HCT116 (cell line): ENCODE data around the gene KMT5C. TPM values are rescaled to one million over a fixed set of nuclear protein-coding genes. Genes with fewer than 3 reads are reported as not detected.

ENCODE experiments used
- ATAC-seq: fragments of 200-7000 bp; cut with Tn5 transposase; 2 replicates; pipeline ENCODE4 v1.9.1; 2020; ENCODE audit warnings: mild to moderate bottlenecking, moderate library complexity
- BruUV-seq: library from RNA; stranded (reverse); fragments of 400-500 nt; replicated peaks from 2 replicates; lab custom pipeline; 2021; lab: Mats Ljungman, UMichigan
- CTCF ChIA-PET: fragments of 300-600 bp; sonication (Branson Sonifier 250); formaldehyde crosslinking; loops from one replicate; lab custom pipeline; 2021; ENCODE audit warnings: antibody characterized with exemption; lab: Charles Lee
- POLR2A ChIA-PET: fragments of 300-600, 350-600 bp; sonication (Branson Sonifier 250); formaldehyde crosslinking; loops from one replicate; lab custom pipeline; 2021; ENCODE audit warnings: antibody characterized with exemption; lab: Charles Lee
- RAD21 ChIA-PET, 2 experiments: fragments of 300-600 bp; sonication (Branson Sonifier 250); formaldehyde crosslinking; loops; one replicate each; lab custom pipeline; 2023; ENCODE audit warnings: low total read pairs in 2 of 2; ENCODE audit not compliant: uncharacterized antibody in 2 of 2, unreplicated experiment in 2 of 2, low non-redundant PET in 1 of 2; lab: Charles Lee
- DNase-seq: peaks from one replicate; pipeline ENCODE4 v3.0.0-alpha.2; 2010; ENCODE audit warnings: low read depth, low spot score
- H2AFZ ChIP-seq: fragments of 200-600 bp; shearing (Covaris generic), sonication (generic); 2 replicates; pipeline ENCODE4 v1.6.1; 2017; ENCODE audit warnings: low read depth, mixed run types, mixed read lengths, antibody characterized with exemption, low read length; ENCODE audit not compliant: poor library complexity, severe bottlenecking
- H3K27ac ChIP-seq: 2 replicates; pipeline ENCODE4 v1.5.1; 2012; ENCODE audit warnings: low read depth, low read length
- H3K27me3 ChIP-seq: fragments of 200-600 bp; sonication (generic); 2 replicates; pipeline ENCODE4 v1.6.1; 2016; ENCODE audit warnings: mixed run types, low read length, mixed read lengths; ENCODE audit not compliant: insufficient read depth
- H3K36me3 ChIP-seq, 2 experiments: fragments of 200-500 bp in 1 of 2; fragments of 200-600 bp in 1 of 2; sonication (Bioruptor generic) in 1 of 2; sonication (generic) in 1 of 2; 2 replicates each; pipeline versions ENCODE4 v1.5.1 to v1.6.1; 2014 to 2016; ENCODE audit warnings: low read length in 2 of 2, inconsistent platforms in 1 of 2, mixed read lengths in 1 of 2, mixed run types in 1 of 2; ENCODE audit not compliant: insufficient read depth in 2 of 2, control insufficient read depth in 1 of 2
- H3K4me1 ChIP-seq, 2 experiments: fragments of 200-600 bp in 1 of 2; sonication (generic) in 1 of 2; 2 replicates each; pipeline versions ENCODE4 v1.5.1 to v1.6.1; 2012 to 2017; ENCODE audit warnings: low read length in 2 of 2, inconsistent platforms in 1 of 2, mild to moderate bottlenecking in 1 of 2, mixed read lengths in 1 of 2, mixed run types in 1 of 2, moderate library complexity in 1 of 2; ENCODE audit not compliant: insufficient read depth in 2 of 2, control insufficient read depth in 1 of 2
- H3K4me2 ChIP-seq: fragments of 200-600 bp; sonication (generic); 2 replicates; pipeline ENCODE4 v1.6.1; 2017; ENCODE audit warnings: mixed run types, low read length, mixed read lengths
- H3K4me3 ChIP-seq, 2 experiments: fragments of 200-600 bp in 1 of 2; sonication (generic) in 1 of 2; replicated peaks in 1 of 2; 2 replicates each; pipeline ENCODE4 v1.5.1; 2011 to 2016; ENCODE audit warnings: low read length in 2 of 2, control low read depth in 1 of 2, low read depth in 1 of 2, mild to moderate bottlenecking in 1 of 2, mixed read lengths in 1 of 2, mixed run types in 1 of 2
- H3K79me2 ChIP-seq: fragments of 200-600 bp; sonication (generic); 2 replicates; pipeline ENCODE4 v1.6.1; 2017; ENCODE audit warnings: mild to moderate bottlenecking, mixed run types, low read length, moderate library complexity, mixed read lengths; ENCODE audit not compliant: insufficient read depth
- H3K9ac ChIP-seq: fragments of 200-600 bp; sonication (generic); 2 replicates; pipeline ENCODE4 v1.6.1; 2016; ENCODE audit warnings: low read length, mixed read lengths
- H3K9me2 ChIP-seq: fragments of 200-600 bp; sonication (generic), shearing (Covaris generic); 2 replicates; pipeline ENCODE4 v1.6.1; 2017; ENCODE audit warnings: mixed run types, mild to moderate bottlenecking, moderate library complexity; ENCODE audit not compliant: insufficient read depth
- H3K9me3 ChIP-seq, 2 experiments: fragments of 200-500 bp in 1 of 2; fragments of 200-600 bp in 1 of 2; sonication (Bioruptor generic) in 1 of 2; sonication (generic) in 1 of 2; 2 replicates each; pipeline ENCODE4 v1.6.1; 2014 to 2017; ENCODE audit warnings: low read length in 2 of 2, mixed read lengths in 2 of 2, inconsistent platforms in 1 of 2, low read depth in 1 of 2, mild to moderate bottlenecking in 1 of 2, mixed run types in 1 of 2, moderate library complexity in 1 of 2; ENCODE audit not compliant: control insufficient read depth in 1 of 2, insufficient read depth in 1 of 2
- H4K20me1 ChIP-seq: fragments of 200-600 bp; sonication (generic), shearing (Covaris generic); 2 replicates; pipeline ENCODE4 v1.6.1; 2017; ENCODE audit warnings: mixed run types, mild to moderate bottlenecking, moderate library complexity; ENCODE audit not compliant: insufficient read depth
- CBX3 ChIP-seq: IDR thresholded peaks from 2 replicates; pipeline ENCODE4 v1.6.1; 2012; ENCODE audit warnings: low read depth
- CEBPB ChIP-seq: IDR thresholded peaks from 2 replicates; pipeline ENCODE4 v1.6.1; 2012; ENCODE audit warnings: low read depth
- CTCF ChIP-seq, 3 experiments: fragments of 200-600 bp in 1 of 3; sonication (generic) in 1 of 3; IDR thresholded peaks in 2 of 3; conservative IDR thresholded peaks in 1 of 3; 2 replicates each; pipeline ENCODE4 v1.5.1; 2012 to 2017; ENCODE audit warnings: low read depth in 2 of 3, low read length in 2 of 3, antibody characterized with exemption in 1 of 3, borderline replicate concordance in 1 of 3, control low read depth in 1 of 3, mild to moderate bottlenecking in 1 of 3, mixed read lengths in 1 of 3, mixed run types in 1 of 3, moderate library complexity in 1 of 3; ENCODE audit not compliant: insufficient read depth in 1 of 3
- EGR1 ChIP-seq: IDR thresholded peaks from 2 replicates; pipeline ENCODE4 v1.6.1; 2012; ENCODE audit warnings: low read depth
- ELF1 ChIP-seq: IDR thresholded peaks from 2 replicates; pipeline ENCODE4 v1.6.1; 2012; ENCODE audit warnings: low read depth, borderline replicate concordance
- EZH2 ChIP-seq: fragments of 200-600 bp; sonication (generic); IDR thresholded peaks from 2 replicates; pipeline ENCODE4 v1.6.1; 2017; ENCODE audit warnings: antibody characterized with exemption, mixed run types
- EZH2phosphoT487 ChIP-seq: fragments of 200-600 bp; IDR thresholded peaks from 2 replicates; pipeline ENCODE4 v1.6.1; 2018; ENCODE audit warnings: antibody characterized with exemption, borderline replicate concordance
- FOSL1 ChIP-seq: IDR thresholded peaks from 2 replicates; pipeline ENCODE4 v1.6.1; 2012; ENCODE audit warnings: low read depth
- JUND ChIP-seq: IDR thresholded peaks from 2 replicates; pipeline ENCODE4 v1.6.1; 2012
- POLR2A ChIP-seq: IDR thresholded peaks from 2 replicates; pipeline ENCODE4 v1.7.0; 2011; ENCODE audit warnings: borderline replicate concordance; ENCODE audit not compliant: insufficient read depth, insufficient read length; ENCODE audit errors: extremely low read depth
- RAD21 ChIP-seq: IDR thresholded peaks from 2 replicates; pipeline ENCODE4 v1.6.1; 2012; ENCODE audit warnings: low read depth, mild to moderate bottlenecking
- SP1 ChIP-seq: IDR thresholded peaks from 2 replicates; pipeline ENCODE4 v1.6.1; 2012; ENCODE audit warnings: low read depth
- TCF7L2 ChIP-seq: IDR thresholded peaks from 2 replicates; pipeline ENCODE4 v1.7.0; 2011; ENCODE audit warnings: borderline replicate concordance, inconsistent platforms; ENCODE audit not compliant: insufficient read depth, insufficient read length; ENCODE audit errors: extremely low read depth
- YY1 ChIP-seq: IDR thresholded peaks from 2 replicates; pipeline ENCODE4 v1.6.1; 2011; ENCODE audit warnings: low read length, low read depth, moderate library complexity, mild to moderate bottlenecking; ENCODE audit not compliant: insufficient replicate concordance; ENCODE audit errors: extremely low read depth
- ZFX ChIP-seq: fragments of 450-650 bp; IDR thresholded peaks from 2 replicates; pipeline ENCODE4 v1.6.1; 2017
- ZNF274 ChIP-seq: fragments of 200-500 bp; sonication (Bioruptor generic); IDR thresholded peaks from 2 replicates; pipeline ENCODE4 v1.6.1; 2014; ENCODE audit warnings: mild to moderate bottlenecking, low read depth, low read length, inconsistent platforms
- intact Hi-C: fragments of 100-400 bp; cut with micrococcal nuclease; formaldehyde crosslinking; loops from 2 replicates; pipeline ENCODE4 v1.10.0; 2022
- total RNA-seq: library from RNA; stranded (reverse); gene quantifications from one replicate; pipeline ENCODE4 v1.2.1, GENCODE V29; 2021; ENCODE audit not compliant: unreplicated experiment
- TF ChIP-seq, protein P1 (sequence below): IDR thresholded peaks from 2 replicates; pipeline ENCODE4 v1.6.1; 2012
- TF ChIP-seq, protein P2 (sequence below): IDR thresholded peaks from 2 replicates; pipeline ENCODE4 v1.6.1; 2012
- TF ChIP-seq, protein P3 (sequence below): IDR thresholded peaks from 2 replicates; pipeline ENCODE4 v1.6.1; 2011; ENCODE audit warnings: mild to moderate bottlenecking, low read length, moderate library complexity; ENCODE audit not compliant: insufficient replicate concordance; ENCODE audit errors: extremely low read depth

The KMT5C gene
- total RNA-seq, 1 experiment from 2014 or later, result 27.5 TPM

DNA sequence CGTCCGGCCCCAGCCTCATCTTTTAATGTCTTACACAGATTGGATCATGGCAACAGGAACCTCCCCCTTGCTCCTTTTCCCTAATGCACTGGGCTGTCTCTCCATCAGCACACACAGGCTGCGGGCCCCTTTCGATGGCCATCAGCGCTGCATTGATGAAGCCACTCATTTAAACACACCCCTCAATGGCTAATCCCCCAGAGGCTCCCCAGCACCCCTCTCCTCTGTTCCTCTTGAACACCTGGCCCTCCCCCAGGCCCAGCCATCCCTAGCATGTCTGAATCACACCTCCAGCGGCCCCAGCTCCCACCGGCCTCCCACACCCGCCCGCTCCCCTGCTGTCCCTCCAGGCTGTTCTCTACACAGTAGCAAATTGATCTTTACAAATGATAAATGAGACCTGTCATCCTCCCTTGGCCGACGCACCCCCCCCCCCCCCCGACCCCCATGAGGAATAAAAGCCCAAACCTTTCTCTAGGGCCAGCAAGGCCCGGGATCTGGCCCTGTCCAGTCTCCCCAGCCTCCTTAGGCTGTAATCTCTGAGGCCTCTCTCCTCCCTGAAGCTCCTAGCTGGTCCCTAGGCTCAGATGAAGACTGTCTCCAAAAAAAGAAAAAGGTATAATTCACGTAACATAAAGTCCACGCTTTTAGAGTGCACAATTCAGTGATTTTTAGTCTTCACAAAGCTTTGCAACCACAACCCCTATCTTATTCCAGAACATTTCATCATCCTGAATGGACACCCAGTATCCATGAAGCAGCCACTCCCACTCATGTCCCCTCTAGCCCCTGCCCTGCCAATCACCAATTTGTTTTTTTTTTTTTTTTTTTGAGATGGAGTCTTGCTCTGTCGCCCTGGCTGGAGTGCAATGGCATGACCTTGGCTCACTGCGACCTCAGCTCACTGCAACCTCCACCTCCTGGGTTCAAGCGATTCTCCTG, 53.4 kb downstream of the KMT5C start:
- H3K79me2 ChIP-seq, result peaks cover 16% of the 10 kb centered on the region
- no peaks in the 10 kb centered on the region for H3K9me2 ChIP-seq
- H3K4me2 ChIP-seq, result no peak overlapping the region
- H3K4me3 ChIP-seq, result no peak overlapping the region
- ATAC-seq, result no peak
- intact Hi-C loops, result no loop called here
- no peak for TF ChIP-seq TCF7L2
- no peak for TF ChIP-seq POLR2A
- TF ChIP-seq, protein P1, sequence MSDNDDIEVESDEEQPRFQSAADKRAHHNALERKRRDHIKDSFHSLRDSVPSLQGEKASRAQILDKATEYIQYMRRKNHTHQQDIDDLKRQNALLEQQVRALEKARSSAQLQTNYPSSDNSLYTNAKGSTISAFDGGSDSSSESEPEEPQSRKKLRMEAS, result no peak
- TF ChIP-seq, protein P2, sequence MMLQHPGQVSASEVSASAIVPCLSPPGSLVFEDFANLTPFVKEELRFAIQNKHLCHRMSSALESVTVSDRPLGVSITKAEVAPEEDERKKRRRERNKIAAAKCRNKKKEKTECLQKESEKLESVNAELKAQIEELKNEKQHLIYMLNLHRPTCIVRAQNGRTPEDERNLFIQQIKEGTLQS, result no peak
- no peak for TF ChIP-seq JUND
- no peak for TF ChIP-seq EZH2phosphoT487
- TF ChIP-seq EZH2, result no peak
- TF ChIP-seq FOSL1, result no peak
- no peak for TF ChIP-seq ELF1
- TF ChIP-seq, protein P3, sequence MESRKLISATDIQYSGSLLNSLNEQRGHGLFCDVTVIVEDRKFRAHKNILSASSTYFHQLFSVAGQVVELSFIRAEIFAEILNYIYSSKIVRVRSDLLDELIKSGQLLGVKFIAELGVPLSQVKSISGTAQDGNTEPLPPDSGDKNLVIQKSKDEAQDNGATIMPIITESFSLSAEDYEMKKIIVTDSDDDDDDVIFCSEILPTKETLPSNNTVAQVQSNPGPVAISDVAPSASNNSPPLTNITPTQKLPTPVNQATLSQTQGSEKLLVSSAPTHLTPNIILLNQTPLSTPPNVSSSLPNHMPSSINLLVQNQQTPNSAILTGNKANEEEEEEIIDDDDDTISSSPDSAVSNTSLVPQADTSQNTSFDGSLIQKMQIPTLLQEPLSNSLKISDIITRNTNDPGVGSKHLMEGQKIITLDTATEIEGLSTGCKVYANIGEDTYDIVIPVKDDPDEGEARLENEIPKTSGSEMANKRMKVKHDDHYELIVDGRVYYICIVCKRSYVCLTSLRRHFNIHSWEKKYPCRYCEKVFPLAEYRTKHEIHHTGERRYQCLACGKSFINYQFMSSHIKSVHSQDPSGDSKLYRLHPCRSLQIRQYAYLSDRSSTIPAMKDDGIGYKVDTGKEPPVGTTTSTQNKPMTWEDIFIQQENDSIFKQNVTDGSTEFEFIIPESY, result no peak
- TF ChIP-seq CTCF (IDR thresholded peaks at IDR 0.05 in 2 of 3, conservative IDR thresholded peaks at IDR 0.05 in 1 of 3; ENCODE audit: borderline replicate concordance in 1 of 3, insufficient read depth in 1 of 3, low read depth in 2 of 3, low read length in 2 of 3), result no peak
- TF ChIP-seq EGR1, result no peak
- no peak for TF ChIP-seq SP1
- no peak for TF ChIP-seq CEBPB
- TF ChIP-seq ZFX, result no peak
- no peak for TF ChIP-seq ZNF274
- no peak for TF ChIP-seq RAD21
- no peak for TF ChIP-seq CBX3
- TF ChIP-seq YY1, result no peak
- peaks cover 5 to 37% of the 10 kb centered on the region in 2 experiments for H3K4me1 ChIP-seq
- ChIA-PET POLR2A (interaction anchor here (0.6 to 2.8 kb wide), 5 partner anchors 9 to 20 kb away, joined by 3 to 17 read pairs (median 3); partner anchors contain the start of genes TMEM238 and UBE2S), RAD21 (no interaction called here), CTCF (no interaction called here)
- no peak overlapping the region for H3K9ac ChIP-seq
- H3K9me3 ChIP-seq, result no peaks in the 10 kb centered on the region
- no peaks in the 10 kb centered on the region for H3K27me3 ChIP-seq
- H3K27ac ChIP-seq, result no peak overlapping the region
- peaks cover 31% of the 10 kb centered on the region; the same call in 1 of the 2 replicates for H4K20me1 ChIP-seq
- no peak for DNase-seq
- H3K36me3 ChIP-seq, result peaks cover 9 to 21% of the 10 kb centered on the region in 2 experiments
- no peak overlapping the region for H2AFZ ChIP-seq
- BruUV-seq, result no TSS peak
